H1 (cell line): ENCODE measurements around the gene ADTRP. TPM values are rescaled to one million over a fixed set of nuclear protein-coding genes. Genes with fewer than 3 reads are reported as not detected.

ENCODE experiments used
- CTCF ChIA-PET: fragments of 300-600 bp; sonication (Branson Sonifier 250); formaldehyde crosslinking; loops from one replicate; lab custom pipeline; 2021; ENCODE audit not compliant: partially characterized antibody; lab: Charles Lee
- POLR2A ChIA-PET: fragments of 300-600 bp; sonication (Branson Sonifier 250); formaldehyde crosslinking; loops from one replicate; lab custom pipeline; 2021; ENCODE audit warnings: inconsistent platforms; ENCODE audit not compliant: partially characterized antibody; lab: Charles Lee
- DNase-seq, 2 experiments: peaks; one replicate each; pipeline versions ENCODE4 v3.0.0 to v3.0.0-alpha.2; 2010 to 2022; ENCODE audit warnings: low spot score in 2 of 2, low read depth in 1 of 2, mixed read lengths in 1 of 2
- FAIRE-seq: peaks from 2 replicates; lab custom pipeline; 2011; peaks lifted over from hg19 to GRCh38; lab: Jason Lieb, UNC
- H2AFZ ChIP-seq: 2 replicates; pipeline ENCODE4 v1.8.1; 2012; ENCODE audit warnings: low read length, inconsistent platforms
- H2AK5ac ChIP-seq: 2 replicates; pipeline ENCODE4 v1.6.1; 2013; ENCODE audit warnings: low read depth, low read length
- H2BK120ac ChIP-seq: replicated peaks from 2 replicates; pipeline ENCODE3; 2013; ENCODE audit warnings: low read depth, low read length, inconsistent platforms
- H2BK12ac ChIP-seq: 2 replicates; pipeline ENCODE4 v1.6.1; 2013; ENCODE audit warnings: low read depth, low read length
- H2BK15ac ChIP-seq: 2 replicates; pipeline ENCODE4 v1.6.1; 2013; ENCODE audit warnings: low read length
- H2BK20ac ChIP-seq: 2 replicates; pipeline ENCODE4 v1.6.1; 2013; ENCODE audit warnings: low read length
- H2BK5ac ChIP-seq: 2 replicates; pipeline ENCODE4 v1.6.1; 2013; ENCODE audit warnings: low read depth, low read length
- H3K14ac ChIP-seq: 2 replicates; pipeline ENCODE4 v1.6.1; 2013; ENCODE audit warnings: inconsistent platforms; ENCODE audit not compliant: insufficient read length
- H3K18ac ChIP-seq: 2 replicates; pipeline ENCODE4 v1.6.1; 2013; ENCODE audit warnings: low read length; ENCODE audit errors: extremely low read depth
- H3K23ac ChIP-seq: 2 replicates; pipeline ENCODE4 v1.6.1; 2013; ENCODE audit warnings: inconsistent platforms; ENCODE audit not compliant: insufficient read length
- H3K23me2 ChIP-seq: 2 replicates; pipeline ENCODE4 v1.6.1; 2013; ENCODE audit warnings: low read depth, low read length
- H3K27ac ChIP-seq: 2 replicates; pipeline ENCODE4 v1.6.1; 2011; ENCODE audit warnings: low read depth, low read length, inconsistent platforms
- H3K27me3 ChIP-seq, 4 experiments: replicated peaks in 1 of 4; 1 replicate in 1 of 4; 2 replicates in 3 of 4; pipeline versions ENCODE4 v1.6.1 to v1.8.1; 2011 to 2013; ENCODE audit warnings: low read length in 3 of 4, mild to moderate bottlenecking in 3 of 4, inconsistent platforms in 2 of 4, mixed read lengths in 2 of 4, moderate library complexity in 1 of 4; ENCODE audit not compliant: control insufficient read depth in 3 of 4, insufficient read depth in 3 of 4; ENCODE audit errors: extremely low read depth in 1 of 4
- H3K36me3 ChIP-seq, 4 experiments: 2 replicates each; pipeline versions ENCODE4 v1.6.1 to v1.8.1; 2011 to 2013; ENCODE audit warnings: mild to moderate bottlenecking in 4 of 4, low read length in 3 of 4, moderate library complexity in 2 of 4, control low read depth in 1 of 4, inconsistent platforms in 1 of 4; ENCODE audit not compliant: insufficient read depth in 4 of 4, control insufficient read depth in 2 of 4
- H3K4ac ChIP-seq: replicated peaks from 2 replicates; pipeline ENCODE3; 2013; ENCODE audit warnings: low read length, low read depth, mixed read lengths, inconsistent platforms; ENCODE audit not compliant: insufficient read length
- H3K4me1 ChIP-seq, 4 experiments: replicated peaks in 1 of 4; 1 replicate in 1 of 4; 2 replicates in 3 of 4; pipeline versions ENCODE4 v1.6.1 to v1.8.1; 2011 to 2013; ENCODE audit warnings: low read length in 3 of 4, inconsistent platforms in 2 of 4, mixed read lengths in 1 of 4; ENCODE audit not compliant: insufficient read depth in 4 of 4, control insufficient read depth in 3 of 4
- H3K4me2 ChIP-seq, 2 experiments: 2 replicates each; pipeline versions ENCODE4 v1.6.1 to v1.8.1; 2011 to 2013; ENCODE audit warnings: low read depth in 2 of 2, low read length in 2 of 2, control low read depth in 1 of 2, inconsistent platforms in 1 of 2, mild to moderate bottlenecking in 1 of 2; ENCODE audit not compliant: insufficient read depth in 1 of 2
- H3K4me3 ChIP-seq, 4 experiments: fragments of 200-600, 300-600 bp in 1 of 4; sonication (generic), shearing (Covaris generic), sonication (Bioruptor Twin) in 1 of 4; 2 replicates each; pipeline versions ENCODE4 v1.5.1 to v1.8.1; 2011 to 2016; ENCODE audit warnings: low read length in 4 of 4, low read depth in 3 of 4, control low read depth in 2 of 4, inconsistent platforms in 2 of 4, mild to moderate bottlenecking in 2 of 4, mixed read lengths in 1 of 4, moderate library complexity in 1 of 4; ENCODE audit not compliant: insufficient read depth in 2 of 4; ENCODE audit errors: extremely low read depth in 1 of 4
- H3K56ac ChIP-seq: replicated peaks from 2 replicates; pipeline ENCODE3; 2013; ENCODE audit warnings: low read depth, mild to moderate bottlenecking, mixed read lengths, low read length, inconsistent platforms; ENCODE audit not compliant: insufficient read length
- H3K79me1 ChIP-seq: 2 replicates; pipeline ENCODE4 v1.6.1; 2013; ENCODE audit warnings: low read depth, low read length, control low read depth
- H3K79me2 ChIP-seq, 2 experiments: 2 replicates each; pipeline versions ENCODE4 v1.6.1 to v1.8.1; 2012 to 2013; ENCODE audit warnings: low read length in 2 of 2, mild to moderate bottlenecking in 2 of 2, inconsistent platforms in 1 of 2; ENCODE audit not compliant: insufficient read depth in 2 of 2, control insufficient read depth in 1 of 2
- H3K9ac ChIP-seq, 4 experiments: replicated peaks in 1 of 4; 1 replicate in 1 of 4; 2 replicates in 3 of 4; pipeline versions ENCODE4 v1.6.1 to v1.8.1; 2011 to 2013; ENCODE audit warnings: low read depth in 3 of 4, low read length in 3 of 4, control low read depth in 2 of 4, mild to moderate bottlenecking in 2 of 4, moderate library complexity in 2 of 4, inconsistent platforms in 1 of 4; ENCODE audit errors: extremely low read depth in 1 of 4
- H3K9me3 ChIP-seq, 2 experiments: 2 replicates each; pipeline versions ENCODE4 v1.6.1 to v1.8.1; 2012 to 2013; ENCODE audit warnings: mild to moderate bottlenecking in 2 of 2, moderate library complexity in 2 of 2, control low read depth in 1 of 2, inconsistent platforms in 1 of 2, low read depth in 1 of 2, low read length in 1 of 2, mixed read lengths in 1 of 2; ENCODE audit not compliant: insufficient read depth in 2 of 2
- H4K20me1 ChIP-seq, 2 experiments: replicated peaks in 1 of 2; 2 replicates each; pipeline versions ENCODE3 to v1.8.1; 2011 to 2013; ENCODE audit warnings: inconsistent platforms in 2 of 2, low read length in 2 of 2, mild to moderate bottlenecking in 1 of 2; ENCODE audit not compliant: insufficient read depth in 2 of 2, control insufficient read depth in 1 of 2
- H4K5ac ChIP-seq: 2 replicates; pipeline ENCODE4 v1.6.1; 2013; ENCODE audit warnings: low read length, low read depth, mixed read lengths, inconsistent platforms; ENCODE audit not compliant: insufficient read length
- H4K8ac ChIP-seq: 2 replicates; pipeline ENCODE4 v1.8.0; 2013; ENCODE audit warnings: mild to moderate bottlenecking, moderate library complexity, low read length, inconsistent platforms; ENCODE audit not compliant: insufficient read depth; ENCODE audit errors: extremely low read depth
- H4K91ac ChIP-seq: replicated peaks from 2 replicates; pipeline ENCODE3; 2013; ENCODE audit warnings: low read length, mixed read lengths, inconsistent platforms; ENCODE audit not compliant: insufficient read length
- CBX5 ChIP-seq: fragments of 300-800, 300-1000 bp; sonication (generic); IDR thresholded peaks from 2 replicates; pipeline ENCODE4 v1.7.1; 2016; ENCODE audit warnings: antibody characterized with exemption, low read length, low read depth
- CTCF ChIP-seq, 3 experiments: IDR thresholded peaks; 1 replicate in 2 of 3; 2 replicates in 1 of 3; pipeline versions ENCODE4 v1.5.1 to v1.6.1; 2011; ENCODE audit warnings: low read length in 3 of 3, mild to moderate bottlenecking in 3 of 3, inconsistent platforms in 2 of 3, low read depth in 1 of 3, moderate library complexity in 1 of 3; ENCODE audit not compliant: insufficient read depth in 1 of 3; ENCODE audit errors: control extremely low read depth in 1 of 3
- MAX ChIP-seq: IDR thresholded peaks from 2 replicates; pipeline ENCODE4 v1.6.1; 2012; ENCODE audit warnings: inconsistent platforms
- WGBS, 2 experiments: shearing (Covaris generic) in 1 of 2; methylation state at CpG; one replicate each; pipeline versions ENCODE4 v1.1.6 to v1.1.7; 2013 to 2015; ENCODE audit warnings: low lambda C conversion rate in 2 of 2, mixed read lengths in 2 of 2, inconsistent platforms in 1 of 2, low coverage in 1 of 2, missing lambda C conversion rate in 1 of 2; ENCODE audit not compliant: insufficient replicate concordance in 2 of 2, insufficient coverage in 1 of 2, insufficient read length in 1 of 2; ENCODE audit errors: extremely low coverage in 1 of 2, missing lambda C conversion rate in 1 of 2; 5-methylcytosine and 5-hydroxymethylcytosine counted together
- polyA plus RNA-seq, 7 experiments: library from polyadenylated mRNA; depleted of rRNA in 3 of 7; stranded (reverse) in 5 of 7; unstranded in 2 of 7; fragments of >200 nt in 5 of 7; fragments of 200-250 nt in 2 of 7; gene quantifications; 1 replicate in 5 of 7; 2 replicates in 1 of 7; 4 replicates in 1 of 7; pipeline versions ENCODE4 v1.2.1 to v1.2.3, GENCODE V29; 2011 to 2013; ENCODE audit warnings: missing spikeins in 2 of 7, mixed read lengths in 2 of 7
- total RNA-seq: library from RNA; stranded (reverse); fragmentation: NEBNext Ultra II Directional; extraction: Animal tissue kit (Norgen Biotek cat#: 25700); gene quantifications from 2 replicates; pipeline ENCODE4 v1.2.1, GENCODE V29; 2021

ADTRP gene
- total and polyA plus RNA-seq, 2 of the 8 experiments (the other 6 are each of a cell fraction or from before 2014, with no cell fraction given): 0.08 to 0.45 TPM

DNA sequence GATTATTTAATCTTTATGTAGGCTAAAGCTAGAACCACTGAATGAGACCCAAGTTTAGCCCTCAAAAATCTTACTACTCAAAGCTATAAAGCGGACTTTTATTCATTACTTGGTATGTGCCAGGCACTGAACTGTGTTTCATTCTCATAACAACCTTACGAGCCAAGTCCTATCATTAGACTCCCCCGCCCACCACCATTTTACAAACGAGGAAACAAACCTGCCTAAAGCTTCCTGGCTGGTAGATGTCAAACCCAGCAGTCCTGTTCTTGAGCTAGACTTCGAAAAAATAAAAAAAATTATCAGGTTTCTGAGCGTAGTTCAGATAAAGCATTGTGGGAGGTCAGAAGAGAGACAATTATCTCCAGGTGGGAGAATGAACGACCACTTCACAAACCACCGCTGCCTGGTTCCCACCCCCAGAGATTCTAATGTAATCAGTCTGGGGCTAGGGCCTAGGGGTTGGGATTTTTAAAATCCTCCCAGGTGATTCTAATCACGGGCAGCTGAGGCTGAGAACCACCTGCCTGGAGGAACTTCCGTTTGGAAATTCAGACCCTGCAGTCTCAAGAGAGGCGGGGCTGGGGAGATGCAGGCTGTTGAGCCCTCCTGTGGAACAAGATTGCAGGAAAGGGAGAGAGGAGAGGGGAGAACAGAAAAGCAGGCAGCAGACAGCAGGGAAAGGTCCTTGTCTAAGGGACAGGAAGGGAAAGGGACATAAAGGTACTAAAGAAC lies 8.6 kb downstream of the ADTRP start:
- H3K9me3 ChIP-seq: no peaks in the 10 kb centered on the region
- no peak for TF ChIP-seq CBX5
- no peak for TF ChIP-seq CTCF (IDR thresholded peaks at IDR 0.05; ENCODE audit: control extremely low read depth in 1 of 3, insufficient read depth in 1 of 3, low read depth in 1 of 3, low read length in 3 of 3)
- TF ChIP-seq MAX: peak; percentile 41; the same call in 1 of the 2 replicates
- no peak for FAIRE-seq
- no peak overlapping the region for H3K56ac ChIP-seq
- H4K8ac ChIP-seq: no peak overlapping the region
- no peak overlapping the region for H3K14ac ChIP-seq
- peak overlapping the region; percentile 8 for H4K91ac ChIP-seq
- no peaks in the 10 kb centered on the region for H4K20me1 ChIP-seq
- H2BK12ac ChIP-seq: peak overlapping the region; percentile 89; the same call in 1 of the 2 replicates
- H2AK5ac ChIP-seq: no peak overlapping the region
- H3K23me2 ChIP-seq: no peaks in the 10 kb centered on the region
- H2BK5ac ChIP-seq: peak overlapping the region; percentile 63; the same call in 1 of the 2 replicates
- no peaks in the 10 kb centered on the region for H3K79me2 ChIP-seq
- no peak overlapping the region for H3K23ac ChIP-seq
- DNase-seq: peak in 1 of 2 experiments; percentile 51
- WGBS, 2 experiments: 53% methylated on average over 11 of the region's 11 CpGs; no CpG with 5 or more reads in 1 of the 2 experiments
- H3K36me3 ChIP-seq: no peaks in the 10 kb centered on the region
- H3K9ac ChIP-seq: no peak overlapping the region
- H3K79me1 ChIP-seq: no peaks in the 10 kb centered on the region
- no peaks in the 10 kb centered on the region for H3K27me3 ChIP-seq
- H2BK20ac ChIP-seq: no peak overlapping the region
- ChIA-PET POLR2A (interaction anchor here (0.7 kb wide), 1 partner anchor 167 kb away, joined by 4 read pairs; no protein-coding TSS in a partner anchor), CTCF (interaction anchor here (0.6 to 2.3 kb wide), 10 partner anchors 8 to 194 kb away, joined by 3 to 9 read pairs (median 3); partner anchors contain the start of gene ADTRP)
- H4K5ac ChIP-seq: no peak overlapping the region
- H3K4me3 ChIP-seq: no peak overlapping the region
- H3K18ac ChIP-seq: 0 out of 2 replicates have a peak overlapping the region, but pooled peaks have one; percentile 72
- peaks cover 0 to 12% (median 7%) of the 10 kb centered on the region in 4 experiments for H3K4me1 ChIP-seq
- H2BK15ac ChIP-seq: peak overlapping the region; percentile 18; the same call in 1 of the 2 replicates
- H3K27ac ChIP-seq: no peak overlapping the region
- no peak overlapping the region for H3K4ac ChIP-seq
- H3K4me2 ChIP-seq: no peak overlapping the region
- H2BK120ac ChIP-seq: no peak overlapping the region
- peak overlapping the region; percentile 74 for H2AFZ ChIP-seq
